Measurements from ENCODE around the gene SPIB.

SPIB gene

GRCh38 chr19:50427318-50427925, 8.7 kb downstream of the SPIB start:
- Histone ChIP-seq H3K9ac (peak overlapping the region; percentile 58), H3K27me3 (no peaks in the 10 kb centered on the region), H3K27ac (peak overlapping the region; percentile 66), H3K9me3 (no peaks in the 10 kb centered on the region), H4K20me1 (no peaks in the 10 kb centered on the region), H3K4me3 (peak overlapping the region; percentile 54), H3K4me1 (peaks cover 50% of the 10 kb centered on the region), H3K36me3 (peaks cover 19% of the 10 kb centered on the region), H3K4me2 (peak overlapping the region; percentile 95)
- TF ChIP-seq Cebpa-rat (IDR thresholded peaks at IDR 0.05), result no peak

GRCh38 chr19:50427997-50428425, 9.3 kb downstream of the SPIB start:
- Histone ChIP-seq H3K36me3 (peaks cover 13% of the 10 kb centered on the region), H4K20me1 (no peaks in the 10 kb centered on the region; the same call in 1 of the 2 replicates), H3K27me3 (no peaks in the 10 kb centered on the region), H3K4me1 (peaks cover 52% of the 10 kb centered on the region), H3K4me3 (peak overlapping the region; percentile 54), H3K4me2 (peak overlapping the region; percentile 95), H3K27ac (peak overlapping the region; percentile 66), H3K9me3 (no peaks in the 10 kb centered on the region), H3K9ac (peak overlapping the region; percentile 58)
- no peak for TF ChIP-seq Cebpa-rat (IDR thresholded peaks at IDR 0.05)

- Histone ChIP-seq H3K4me2 (peak overlapping the region; percentile 95), H3K27me3 (no peaks in the 10 kb centered on the region), H3K9ac (peak overlapping the region; percentile 58; the same call in 1 of the 2 replicates), H4K20me1 (peaks cover 4% of the 10 kb centered on the region; the same call in 1 of the 2 replicates), H3K4me1 (peaks cover 62% of the 10 kb centered on the region), H3K4me3 (peak overlapping the region; percentile 54; the same call in 1 of the 2 replicates), H3K27ac (no peak overlapping the region; the same call in 1 of the 2 replicates), H3K9me3 (no peaks in the 10 kb centered on the region), H3K36me3 (peaks cover 4% of the 10 kb centered on the region)
- TF ChIP-seq Cebpa-rat (IDR thresholded peaks at IDR 0.05), result no peak
These were observed 10.2 kb downstream of the SPIB start for GRCh38 chr19:50428772-50429463.

DNA sequence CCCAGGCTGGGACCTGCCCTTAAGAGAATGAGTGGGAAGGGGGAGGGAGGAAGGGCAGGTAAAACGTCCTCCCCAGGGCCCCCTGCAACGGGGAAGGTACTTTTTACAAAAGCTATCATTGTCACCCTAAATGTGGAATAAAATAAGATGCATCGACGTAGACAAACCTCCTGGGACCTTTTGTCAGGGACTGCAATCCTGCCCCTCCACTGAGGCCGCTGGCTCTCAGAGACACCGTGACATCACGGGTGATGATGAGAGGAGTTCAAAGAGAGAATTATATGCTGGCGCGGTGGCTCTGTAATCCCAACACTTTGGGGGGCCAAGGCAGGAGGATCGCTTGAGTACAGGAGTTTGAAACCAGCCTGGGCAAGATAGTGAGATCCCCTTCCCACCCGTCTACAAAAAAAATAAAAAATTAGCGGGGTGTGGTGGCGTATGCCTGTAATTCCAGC, 12.2 kb downstream of the SPIB start:
- Histone ChIP-seq H3K36me3 (no peaks in the 10 kb centered on the region), H3K9me3 (no peaks in the 10 kb centered on the region), H3K27me3 (no peaks in the 10 kb centered on the region), H4K20me1 (peaks cover 9% of the 10 kb centered on the region; the same call in 1 of the 2 replicates), H3K4me2 (peak overlapping the region; percentile 90), H3K4me3 (peak overlapping the region; percentile 66), H3K27ac (peak overlapping the region; percentile 77), H3K9ac (peak overlapping the region; percentile 75), H3K4me1 (peaks cover 82% of the 10 kb centered on the region)
- TF ChIP-seq Cebpa-rat (IDR thresholded peaks at IDR 0.05), result no peak

GRCh38 chr19:50431343-50432220, 12.8 kb downstream of the SPIB start:
- Histone ChIP-seq H3K36me3 (no peaks in the 10 kb centered on the region), H3K4me1 (peaks cover 88% of the 10 kb centered on the region), H3K9me3 (no peaks in the 10 kb centered on the region), H4K20me1 (peaks cover 9% of the 10 kb centered on the region; the same call in 1 of the 2 replicates), H3K4me2 (peak overlapping the region; percentile 90), H3K27ac (peak overlapping the region; percentile 79), H3K9ac (peak overlapping the region; percentile 75), H3K27me3 (no peaks in the 10 kb centered on the region), H3K4me3 (peak overlapping the region; percentile 66)
- TF ChIP-seq Cebpa-rat (IDR thresholded peaks at IDR 0.05), result no peak

GRCh38 chr19:50432221-50433028, 13.7 kb downstream of the SPIB start, which contains the start of gene MYBPC2:
Gene MYBPC2, plus strand, starts transcription at chr19:50432892. Its CDS starts 62 bp downstream, at chr19:50432954.
- Histone ChIP-seq H3K9ac (peak within 1 kb of the TSS; percentile 75), H3K9me3 (no peaks in the 10 kb centered on the region), H3K27ac (peak within 1 kb of the TSS; percentile 79), H4K20me1 (peaks cover 9% of the 10 kb centered on the region; the same call in 1 of the 2 replicates), H3K36me3 (no peaks in the 10 kb centered on the region), H3K27me3 (no peaks in the 10 kb centered on the region), H3K4me3 (peak within 1 kb of the TSS; percentile 66), H3K4me2 (peak within 1 kb of the TSS; percentile 90), H3K4me1 (peaks cover 90% of the 10 kb centered on the region)
- TF ChIP-seq Cebpa-rat (IDR thresholded peaks at IDR 0.05), result no peak

DNA sequence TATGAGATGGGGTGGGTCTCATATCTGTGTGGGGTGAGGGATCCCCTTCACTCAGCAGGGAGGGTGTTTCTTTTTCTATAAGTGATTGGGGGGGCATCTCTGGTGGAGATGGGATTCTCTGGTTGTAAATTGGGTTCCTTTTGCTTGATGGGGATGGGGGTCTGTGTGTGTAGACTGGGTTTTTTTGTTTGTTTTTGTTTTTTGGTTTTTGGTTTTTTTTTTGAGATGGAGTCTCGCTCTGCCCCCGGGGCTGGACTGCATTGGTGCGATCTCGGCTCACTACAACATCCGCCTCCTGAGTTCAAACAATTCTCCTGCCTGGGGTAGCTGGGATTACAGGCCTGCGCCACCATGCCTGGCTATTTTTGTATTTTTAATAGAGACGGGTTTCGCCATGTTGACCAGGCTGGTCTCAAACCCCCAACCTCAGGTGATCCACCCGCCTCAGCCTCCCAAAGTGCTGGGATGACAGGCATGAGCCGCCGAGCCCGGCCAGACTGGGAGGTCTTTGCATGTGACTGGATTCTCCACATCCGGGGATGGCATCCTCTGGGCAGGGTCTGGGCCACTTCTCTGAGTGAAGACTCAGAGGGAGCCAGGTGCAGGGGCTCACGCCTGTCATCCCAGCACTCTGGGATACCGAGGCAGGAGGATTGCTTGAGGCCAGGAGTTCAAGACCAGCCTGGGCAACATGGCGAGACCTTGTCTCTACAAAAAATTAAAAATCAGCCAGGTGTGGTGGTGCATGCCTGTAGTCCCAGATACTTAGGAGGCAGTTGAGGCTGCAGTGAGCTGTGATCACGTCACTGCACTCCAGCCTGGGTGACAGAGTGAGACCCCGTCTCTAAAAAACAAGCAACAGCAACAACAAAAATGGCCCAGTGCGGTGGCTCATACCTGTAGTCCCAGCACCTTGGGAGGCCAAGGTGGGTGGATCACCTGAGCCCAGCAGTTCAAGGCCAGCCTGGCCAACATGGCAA, 14.8 kb downstream of the SPIB start:
- Histone ChIP-seq H3K4me1 (peaks cover 79% of the 10 kb centered on the region), H4K20me1 (peaks cover 9% of the 10 kb centered on the region; the same call in 1 of the 2 replicates), H3K9ac (peak overlapping the region; percentile 72), H3K27me3 (no peaks in the 10 kb centered on the region), H3K4me2 (peak overlapping the region; percentile 90), H3K9me3 (no peaks in the 10 kb centered on the region), H3K36me3 (no peaks in the 10 kb centered on the region), H3K4me3 (peak overlapping the region; percentile 66), H3K27ac (peak overlapping the region; percentile 79)
- no peak for TF ChIP-seq Cebpa-rat (IDR thresholded peaks at IDR 0.05)

- Histone ChIP-seq H3K9me3 (no peaks in the 10 kb centered on the region), H3K27me3 (no peaks in the 10 kb centered on the region), H3K36me3 (no peaks in the 10 kb centered on the region), H3K27ac (peak overlapping the region; percentile 79), H3K4me1 (peaks cover 69% of the 10 kb centered on the region), H3K9ac (peak overlapping the region; percentile 36), H4K20me1 (peaks cover 9% of the 10 kb centered on the region; the same call in 1 of the 2 replicates), H3K4me3 (peak overlapping the region; percentile 43; the same call in 1 of the 2 replicates), H3K4me2 (peak overlapping the region; percentile 90)
- TF ChIP-seq Cebpa-rat (IDR thresholded peaks at IDR 0.05), result no peak
These were observed 15.8 kb downstream of the SPIB start for GRCh38 chr19:50434525-50434924.

All from BLaER1 (cell line).